Parathyroid adenoma (tissue), 2 donors: Measurements from ENCODE around the gene BHLHE40.

Source experiments
- H2AFZ ChIP-seq: fragments of 300-600 bp; sonication (generic); one replicate; pipeline ENCODE4 v1.7.0; 2017; ENCODE audit warnings: antibody characterized with exemption, mild to moderate bottlenecking
- H3K27ac ChIP-seq: fragments of 300-600 bp; sonication (generic); one replicate; pipeline ENCODE4 v1.7.0; 2017
- H3K27me3 ChIP-seq: fragments of 300-600 bp; sonication (generic); one replicate; pipeline ENCODE4 v1.7.0; 2017; ENCODE audit warnings: low read length; ENCODE audit not compliant: control insufficient read depth, insufficient read depth
- H3K36me3 ChIP-seq: fragments of 300-600 bp; sonication (generic); one replicate; pipeline ENCODE4 v1.7.0; 2017; ENCODE audit warnings: low read length; ENCODE audit not compliant: control insufficient read depth, insufficient read depth
- H3K4me1 ChIP-seq: fragments of 300-600 bp; sonication (generic); one replicate; pipeline ENCODE4 v1.7.0; 2017; ENCODE audit warnings: control low read depth
- H3K4me2 ChIP-seq: fragments of 300-600 bp; sonication (generic); one replicate; pipeline ENCODE4 v1.7.0; 2017; ENCODE audit warnings: low read length
- H3K4me3 ChIP-seq: fragments of 300-600 bp; sonication (generic); one replicate; pipeline ENCODE4 v1.7.0; 2017; ENCODE audit warnings: low read depth, low read length
- H3K79me2 ChIP-seq: fragments of 300-600 bp; sonication (generic); one replicate; pipeline ENCODE4 v1.7.0; 2017; ENCODE audit warnings: control low read depth
- H3K9ac ChIP-seq: fragments of 300-600 bp; sonication (generic); one replicate; pipeline ENCODE4 v1.7.0; 2017; ENCODE audit warnings: mild to moderate bottlenecking
- H3K9me3 ChIP-seq: fragments of 300-600 bp; sonication (generic); one replicate; pipeline ENCODE4 v1.7.0; 2017; ENCODE audit warnings: low read length; ENCODE audit not compliant: control insufficient read depth
- CTCF ChIP-seq: fragments of 300-600 bp; sonication (generic); IDR thresholded peaks from one replicate; pipeline ENCODE4 v1.7.0; 2017; ENCODE audit warnings: antibody characterized with exemption, mild to moderate bottlenecking
- donor health status: primary hyperparathyroidism.

Gene BHLHE40

GRCh38 chr3:4980229-4981203, 1.3 kb downstream of the BHLHE40 start:
- no peaks in the 10 kb centered on the region for H3K36me3 ChIP-seq
- no peaks in the 10 kb centered on the region for H3K9me3 ChIP-seq
- H3K79me2 ChIP-seq, result peaks cover 11% of the 10 kb centered on the region
- no peaks in the 10 kb centered on the region for H3K27me3 ChIP-seq
- H2AFZ ChIP-seq, result peak overlapping the region; percentile 74
- H3K4me1 ChIP-seq, result peaks cover 19% of the 10 kb centered on the region
- H3K27ac ChIP-seq, result peak overlapping the region; percentile 98
- TF ChIP-seq CTCF, result peak; percentile 100
- peak overlapping the region; percentile 86 for H3K9ac ChIP-seq
- peak overlapping the region; percentile 100 for H3K4me3 ChIP-seq
- H3K4me2 ChIP-seq, result peak overlapping the region; percentile 79

- Histone ChIP-seq H3K9me3 (no peaks in the 10 kb centered on the region), H3K4me3 (peak overlapping the region; percentile 100), H3K36me3 (no peaks in the 10 kb centered on the region), H3K4me2 (peak overlapping the region; percentile 78), H3K79me2 (peaks cover 11% of the 10 kb centered on the region), H3K27me3 (no peaks in the 10 kb centered on the region), H3K9ac (no peak overlapping the region), H3K27ac (peak overlapping the region; percentile 98), H2AFZ (no peak overlapping the region), H3K4me1 (peaks cover 17% of the 10 kb centered on the region)
- TF ChIP-seq CTCF, result no peak
Measured at GRCh38 chr3:4981294-4981664, 2.0 kb downstream of the BHLHE40 start.

- Histone ChIP-seq H3K4me3 (peak overlapping the region; percentile 100), H3K4me2 (peak overlapping the region; percentile 78), H3K27me3 (no peaks in the 10 kb centered on the region), H3K9me3 (no peaks in the 10 kb centered on the region), H3K36me3 (no peaks in the 10 kb centered on the region), H3K4me1 (peaks cover 15% of the 10 kb centered on the region), H3K27ac (peak overlapping the region; percentile 98), H2AFZ (no peak overlapping the region), H3K9ac (no peak overlapping the region), H3K79me2 (peaks cover 11% of the 10 kb centered on the region)
- peak; percentile 49 for TF ChIP-seq CTCF
Measured at GRCh38 chr3:4981665-4982494, 2.6 kb downstream of the BHLHE40 start.

GRCh38 chr3:4982773-4983738, 3.8 kb downstream of the BHLHE40 start:
- H3K4me2 ChIP-seq, result peak overlapping the region; percentile 54
- peaks cover 10% of the 10 kb centered on the region for H3K4me1 ChIP-seq
- H3K79me2 ChIP-seq, result peaks cover 11% of the 10 kb centered on the region
- no peaks in the 10 kb centered on the region for H3K36me3 ChIP-seq
- no peak overlapping the region for H3K9ac ChIP-seq
- H3K27ac ChIP-seq, result peak overlapping the region; percentile 51
- no peaks in the 10 kb centered on the region for H3K27me3 ChIP-seq
- H3K9me3 ChIP-seq, result no peaks in the 10 kb centered on the region
- H3K4me3 ChIP-seq, result peak overlapping the region; percentile 100
- no peak overlapping the region for H2AFZ ChIP-seq
- TF ChIP-seq CTCF, result no peak
